Thyroid gland (tissue), 4 donors: Measurements from ENCODE around the gene IL13RA2.

ENCODE experiments used
- POLR2A ChIP-seq, 2 donors: fragments of 450-650 bp; IDR thresholded peaks; one replicate each; pipeline ENCODE4 v1.6.1; 2017; ENCODE audit warnings: antibody characterized with exemption in 2 of 2, mild to moderate bottlenecking in 2 of 2, moderate library complexity in 1 of 2
- TF ChIP-seq, protein P1 (sequence below), 6 experiments: fragments of 200-600 bp in 3 of 6; fragments of 450-650 bp in 3 of 6; sonication (generic) in 3 of 6; IDR thresholded peaks; one replicate each; pipeline ENCODE4 v1.5.1; 2016 to 2019; ENCODE audit warnings: antibody characterized with exemption in 6 of 6, mild to moderate bottlenecking in 2 of 6, inconsistent platforms in 1 of 6, moderate library complexity in 1 of 6

DNA sequence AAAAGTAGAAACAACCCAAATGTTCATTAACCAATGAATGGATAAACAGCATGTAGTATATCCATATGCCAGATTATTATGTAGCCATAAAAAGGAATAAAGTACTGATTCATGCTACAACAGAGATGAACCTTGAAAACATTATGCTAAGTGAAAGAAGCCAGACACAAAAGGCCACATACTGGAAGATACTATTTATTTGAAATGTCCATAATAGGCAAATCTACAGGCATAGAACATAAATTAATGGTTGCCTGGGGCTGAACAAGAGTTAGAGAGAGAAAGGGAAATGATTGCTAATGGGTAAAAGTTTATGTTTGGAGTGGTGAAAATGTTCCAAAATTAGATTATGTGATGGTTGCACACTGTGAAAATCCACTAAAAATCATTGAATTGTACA is 44.4 kb downstream of the IL13RA2 start:
- TF ChIP-seq, protein P1, sequence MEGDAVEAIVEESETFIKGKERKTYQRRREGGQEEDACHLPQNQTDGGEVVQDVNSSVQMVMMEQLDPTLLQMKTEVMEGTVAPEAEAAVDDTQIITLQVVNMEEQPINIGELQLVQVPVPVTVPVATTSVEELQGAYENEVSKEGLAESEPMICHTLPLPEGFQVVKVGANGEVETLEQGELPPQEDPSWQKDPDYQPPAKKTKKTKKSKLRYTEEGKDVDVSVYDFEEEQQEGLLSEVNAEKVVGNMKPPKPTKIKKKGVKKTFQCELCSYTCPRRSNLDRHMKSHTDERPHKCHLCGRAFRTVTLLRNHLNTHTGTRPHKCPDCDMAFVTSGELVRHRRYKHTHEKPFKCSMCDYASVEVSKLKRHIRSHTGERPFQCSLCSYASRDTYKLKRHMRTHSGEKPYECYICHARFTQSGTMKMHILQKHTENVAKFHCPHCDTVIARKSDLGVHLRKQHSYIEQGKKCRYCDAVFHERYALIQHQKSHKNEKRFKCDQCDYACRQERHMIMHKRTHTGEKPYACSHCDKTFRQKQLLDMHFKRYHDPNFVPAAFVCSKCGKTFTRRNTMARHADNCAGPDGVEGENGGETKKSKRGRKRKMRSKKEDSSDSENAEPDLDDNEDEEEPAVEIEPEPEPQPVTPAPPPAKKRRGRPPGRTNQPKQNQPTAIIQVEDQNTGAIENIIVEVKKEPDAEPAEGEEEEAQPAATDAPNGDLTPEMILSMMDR (IDR thresholded peaks at IDR 0.05): no peak
- no peak for TF ChIP-seq POLR2A (IDR thresholded peaks at IDR 0.05)
